GM12891 (cell line): ENCODE results near the gene ATRN.

Experiments used
- PAX5 ChIP-seq: IDR thresholded peaks from 2 replicates; pipeline ENCODE4 v1.6.1; 2011; ENCODE audit warnings: low read length, moderate library complexity, mild to moderate bottlenecking; ENCODE audit not compliant: insufficient read depth, severe bottlenecking
- POLR2A ChIP-seq: IDR thresholded peaks from 2 replicates; pipeline ENCODE4 v1.6.1; 2011; ENCODE audit warnings: low read depth, low read length, control low read depth
- POLR2AphosphoS5 ChIP-seq: IDR thresholded peaks from 2 replicates; pipeline ENCODE4 v1.6.1; 2011; ENCODE audit warnings: low read depth, low read length, control low read depth
- SPI1 ChIP-seq: IDR thresholded peaks from 2 replicates; pipeline ENCODE4 v1.6.1; 2011; ENCODE audit warnings: low read depth, low read length, control low read depth

GRCh38 chr20:3677733-3678132, 206.9 kb downstream of the ATRN start:
- no peak for TF ChIP-seq POLR2A
- no peak for TF ChIP-seq SPI1
- no peak for TF ChIP-seq POLR2AphosphoS5
- TF ChIP-seq PAX5: no peak
